Fibroblast of the aortic adventitia (primary cell): ENCODE data around the gene MVB12B. TPM values are rescaled to one million over a fixed set of nuclear protein-coding genes. Genes with fewer than 3 reads are reported as not detected.

Source experiments
- DNase-seq: peaks from one replicate; pipeline ENCODE4 v3.0.0-alpha.2; 2010; ENCODE audit warnings: low read depth
- H3K4me3 ChIP-seq: 2 replicates; pipeline ENCODE4 v1.5.1; 2011; ENCODE audit warnings: low read depth, mild to moderate bottlenecking, control low read depth, low read length, moderate library complexity
- CTCF ChIP-seq: IDR thresholded peaks from 2 replicates; pipeline ENCODE4 v1.5.1; 2011; ENCODE audit warnings: mild to moderate bottlenecking, low read length, control low read depth, inconsistent platforms; ENCODE audit not compliant: insufficient read depth
- total RNA-seq: library from RNA; depleted of rRNA; stranded (reverse); fragments of >200 nt; gene quantifications from 2 replicates; pipeline ENCODE4 v1.2.3, GENCODE V29; 2012; ENCODE audit warnings: low replicate concordance

The MVB12B gene
- total RNA-seq, 1 donor: 3.5 TPM

- no peak for DNase-seq
- no peak overlapping the region for H3K4me3 ChIP-seq
- TF ChIP-seq CTCF: no peak
These were observed 12.3 kb downstream of the MVB12B start for GRCh38 chr9:126338945-126339344.

GRCh38 chr9:126341426-126341825 lies 14.8 kb downstream of the MVB12B start:
- no peak overlapping the region for H3K4me3 ChIP-seq
- no peak for TF ChIP-seq CTCF
- no peak for DNase-seq

GRCh38 chr9:126341902-126342301 lies 15.3 kb downstream of the MVB12B start:
- no peak overlapping the region for H3K4me3 ChIP-seq
- DNase-seq: no peak
- TF ChIP-seq CTCF: no peak

GRCh38 chr9:126342621-126343031 lies 16.0 kb downstream of the MVB12B start:
- no peak overlapping the region for H3K4me3 ChIP-seq
- TF ChIP-seq CTCF: no peak
- DNase-seq: no peak

GRCh38 chr9:126343271-126343700 lies 16.7 kb downstream of the MVB12B start:
- TF ChIP-seq CTCF: no peak
- H3K4me3 ChIP-seq: no peak overlapping the region
- DNase-seq: no peak

- no peak for TF ChIP-seq CTCF
- no peak overlapping the region for H3K4me3 ChIP-seq
- DNase-seq: no peak
These were observed 19.4 kb downstream of the MVB12B start for GRCh38 chr9:126346031-126346430.

- H3K4me3 ChIP-seq: no peak overlapping the region
- TF ChIP-seq CTCF: no peak
- no peak for DNase-seq
These were observed 20.5 kb downstream of the MVB12B start for GRCh38 chr9:126347093-126347492.
